Smooth muscle cell of the brain vasculature (primary cell): Measurements from ENCODE around the gene SF3B6.
"Not testable (repeated sequence)": the region's sequence is repeated elsewhere in the genome, so short reads cannot be mapped to it uniquely, and the experiment has no call there.

ENCODE experiments used
- DNase-seq: peaks from one replicate; pipeline ENCODE4 v3.0.0-alpha.2; 2012; ENCODE audit warnings: low read depth, low spot score

SF3B6 gene

DNA sequence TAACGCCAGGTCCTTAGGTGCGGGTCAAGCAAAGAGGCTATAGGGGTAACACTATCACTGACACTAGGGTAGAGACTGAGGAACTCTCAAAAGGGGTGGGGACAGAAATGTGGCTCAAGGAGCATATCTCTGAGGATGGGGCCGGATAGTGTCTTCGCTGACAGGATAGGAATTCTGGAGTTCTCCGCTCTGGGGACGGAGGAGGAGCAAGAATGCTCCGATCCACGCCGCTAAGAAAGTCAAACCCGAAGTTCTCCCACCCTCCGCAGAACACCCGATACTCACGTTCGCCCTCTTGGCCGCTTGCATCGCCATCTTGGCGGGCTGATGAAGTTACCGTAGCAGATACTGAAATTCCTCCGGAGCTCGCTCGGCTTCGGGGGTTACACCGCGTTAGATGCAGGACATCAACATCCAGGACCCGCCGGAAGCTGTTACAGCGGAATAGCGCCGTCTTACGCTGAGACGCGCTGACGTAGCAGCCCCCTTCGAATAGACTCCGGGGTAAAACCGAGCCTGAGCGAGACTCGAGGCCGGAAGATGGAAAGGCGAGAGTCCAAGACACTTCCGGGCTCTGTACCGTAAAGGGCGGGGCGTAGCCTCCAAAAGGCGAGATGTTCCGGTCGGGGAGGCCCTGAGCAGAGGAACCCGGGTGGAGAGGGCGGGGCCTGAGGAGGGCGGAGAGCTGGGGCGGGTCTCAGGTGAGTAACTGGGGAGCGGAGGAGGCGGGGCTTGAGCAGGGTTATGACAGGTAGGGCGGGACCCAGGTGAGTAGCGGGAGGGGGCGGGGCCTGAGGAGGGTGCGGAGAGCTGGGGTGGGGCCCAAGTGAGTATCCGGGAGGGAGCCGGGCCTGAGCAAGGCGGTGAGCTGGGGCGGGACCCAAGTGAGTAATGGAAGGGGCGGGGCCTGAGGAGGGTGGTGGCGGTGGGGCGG lies at the start of gene SF3B6:
TSS of gene SF3B6 (minus strand) at position 412 of the 934 bp plus-strand sequence. CDS start at position 315, 97 bp downstream.
- peak; percentile 98 for DNase-seq

DNA sequence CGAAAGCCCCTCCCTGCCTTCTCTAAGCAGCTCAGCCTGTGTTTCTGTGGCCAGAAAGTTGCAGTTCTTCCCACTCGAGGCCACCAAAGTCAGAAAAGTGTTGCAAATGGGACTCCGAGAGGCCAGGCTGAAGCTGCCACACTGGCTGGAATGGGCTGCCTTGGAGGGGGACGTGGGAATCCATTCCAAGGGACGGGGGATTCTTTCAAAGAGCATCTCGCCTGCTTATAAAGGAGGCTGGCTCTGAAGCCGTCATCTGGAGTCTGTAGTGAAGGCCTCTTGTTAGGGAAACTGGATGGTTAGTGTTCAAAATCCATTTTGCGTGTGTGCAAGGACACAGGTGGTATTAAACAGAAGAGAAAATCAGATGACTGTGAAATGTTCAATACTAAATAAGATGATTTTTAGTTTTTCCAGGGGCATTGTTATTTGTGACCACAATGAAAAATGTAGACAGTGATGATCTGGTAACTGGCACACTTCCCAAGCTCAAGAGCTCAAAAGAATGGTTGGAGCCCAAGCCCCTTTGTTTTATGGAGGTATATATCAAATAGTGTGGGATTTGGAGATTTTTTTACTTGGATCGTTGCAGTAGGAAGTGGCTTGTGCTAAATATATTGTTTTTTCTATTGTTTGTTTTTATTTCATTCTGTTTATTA lies 47.9 kb upstream of the SF3B6 start:
- no peak for DNase-seq

- no peak for DNase-seq
These were observed 47.2 kb upstream of the SF3B6 start, which contains the start of the genes FAM228B and PFN4 for GRCh38 chr2:24123195-24123921. Gene FAM228B (plus strand): TSS chr2:24123469. CDS start chr2:24124362, 893 bp downstream. Gene PFN4 (minus strand): TSS chr2:24123334. CDS start chr2:24122535, 799 bp downstream.

GRCh38 chr2:24122366-24123194 lies 46.5 kb upstream of the SF3B6 start:
- DNase-seq, result no peak

DNA sequence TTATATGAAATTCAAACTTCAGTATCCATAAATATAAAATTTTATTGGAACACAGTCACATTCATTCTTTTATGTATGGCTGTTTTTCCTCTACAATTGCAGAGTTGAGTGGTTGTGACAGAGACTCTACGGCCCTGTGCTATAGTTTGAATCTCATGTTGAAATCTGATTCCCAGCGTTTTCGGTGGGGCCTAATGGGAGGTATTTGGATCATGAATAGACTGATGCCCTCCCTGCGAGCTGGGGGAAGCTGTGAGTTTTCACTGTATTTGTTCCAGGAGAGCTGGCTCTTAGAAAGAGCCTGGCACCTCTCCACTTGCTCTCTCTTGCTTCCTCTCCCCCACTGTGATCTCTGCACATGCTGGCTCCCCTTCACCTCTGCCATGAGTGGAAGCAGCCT lies 45.3 kb upstream of the SF3B6 start:
- DNase-seq, result no peak

- no peak for DNase-seq
These were observed 44.9 kb upstream of the SF3B6 start for GRCh38 chr2:24121066-24121465.

GRCh38 chr2:24117902-24118301 lies 41.8 kb upstream of the SF3B6 start:
- DNase-seq, result no peak

DNA sequence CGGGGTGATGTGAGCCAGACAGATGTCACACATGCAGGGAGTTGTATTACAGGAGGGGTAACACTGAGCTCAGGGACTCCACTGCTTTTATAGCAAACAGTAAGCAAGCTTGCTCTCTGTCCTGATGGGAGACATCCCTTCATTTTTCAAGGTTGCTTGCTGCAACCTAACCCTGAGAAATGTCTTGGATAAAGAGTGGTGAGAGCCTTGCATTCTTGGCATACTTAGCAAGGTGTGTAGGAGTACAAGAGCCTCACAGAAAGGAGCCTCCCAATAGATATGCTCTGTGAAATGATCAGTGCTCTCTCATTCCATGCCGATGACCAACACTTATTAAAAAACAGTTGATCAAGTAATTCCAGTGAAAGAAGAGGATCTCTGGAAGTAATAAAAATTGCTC lies 38.9 kb upstream of the SF3B6 start:
- DNase-seq, result no peak

DNA sequence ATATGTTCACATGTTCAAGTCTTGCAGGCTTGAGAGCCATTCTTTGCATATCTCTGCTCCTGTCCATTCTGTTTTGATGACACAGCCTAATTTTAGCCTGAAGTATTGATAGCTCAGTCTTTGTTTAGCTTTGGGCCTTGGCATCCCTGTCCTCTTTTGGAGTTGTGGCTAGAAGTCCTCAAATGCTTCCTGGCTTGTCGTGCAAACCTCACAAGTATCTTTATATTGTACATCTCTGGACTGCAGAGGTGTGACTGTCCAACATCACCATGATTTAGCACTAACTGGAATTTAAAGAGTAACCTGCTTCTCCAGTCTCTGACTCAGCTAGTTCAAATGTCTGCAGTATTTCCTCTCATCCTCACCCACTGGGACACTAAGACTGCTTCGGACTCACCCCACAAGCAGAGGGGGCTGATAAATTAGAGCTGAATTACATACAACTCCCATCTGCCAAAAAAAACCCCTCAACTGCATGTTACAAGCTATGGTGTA lies 35.3 kb upstream of the SF3B6 start:
- no peak for DNase-seq

DNA sequence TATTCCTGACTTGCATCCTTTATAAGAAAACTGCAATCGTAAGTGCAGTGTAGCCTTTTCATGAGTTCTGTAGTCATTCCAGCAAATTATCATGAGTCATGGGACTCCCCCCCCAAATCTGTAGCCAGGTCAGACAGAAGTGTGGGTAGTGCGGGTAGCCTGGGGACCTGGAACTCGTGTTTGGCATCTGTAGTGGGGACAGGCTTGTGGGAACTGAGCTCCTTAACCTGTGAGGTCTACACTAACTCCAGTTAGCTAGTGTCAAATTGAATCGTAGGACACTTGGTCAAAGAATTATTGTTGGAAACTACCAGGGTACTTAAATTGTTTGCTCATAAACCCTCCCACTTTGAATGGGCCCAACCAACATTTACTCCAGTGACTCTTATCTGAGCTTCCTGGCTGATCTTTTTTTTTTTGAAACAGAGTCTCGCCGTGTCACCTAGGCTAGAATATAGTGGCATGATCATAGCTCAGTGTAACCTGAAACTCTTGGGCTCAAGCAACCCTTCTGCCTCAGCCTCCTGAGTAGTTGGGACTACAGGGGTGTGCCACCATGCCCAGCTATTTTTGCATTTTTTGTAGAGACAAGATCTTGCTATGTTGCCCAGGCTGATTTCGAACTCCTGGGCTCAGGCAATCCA lies 34.7 kb upstream of the SF3B6 start:
- no peak for DNase-seq

DNA sequence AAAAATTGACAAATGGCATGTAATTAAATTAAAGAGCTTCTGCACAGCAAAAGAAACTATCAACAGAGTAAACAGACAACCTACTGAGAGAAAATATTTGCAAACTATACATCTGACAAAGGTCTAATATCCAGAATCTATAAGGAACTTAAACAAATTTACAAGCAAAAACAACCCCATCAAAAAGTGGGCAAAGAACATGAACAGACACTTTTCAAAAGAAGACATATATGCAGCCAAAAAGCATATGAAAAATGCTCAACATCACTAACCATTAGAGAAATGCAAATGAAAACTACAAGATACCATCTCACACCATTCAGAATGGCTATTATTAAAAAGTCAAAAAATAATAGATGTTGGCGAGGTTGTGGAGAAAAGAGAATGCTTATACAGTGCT lies 33.3 kb upstream of the SF3B6 start:
- not testable (repeated sequence) for DNase-seq

GRCh38 chr2:24107336-24107735 lies 31.2 kb upstream of the SF3B6 start:
- DNase-seq, result no peak

- no peak for DNase-seq
These were observed 30.7 kb upstream of the SF3B6 start for GRCh38 chr2:24106786-24107185.

GRCh38 chr2:24105816-24106215 lies 29.7 kb upstream of the SF3B6 start:
- DNase-seq, result no peak

DNA sequence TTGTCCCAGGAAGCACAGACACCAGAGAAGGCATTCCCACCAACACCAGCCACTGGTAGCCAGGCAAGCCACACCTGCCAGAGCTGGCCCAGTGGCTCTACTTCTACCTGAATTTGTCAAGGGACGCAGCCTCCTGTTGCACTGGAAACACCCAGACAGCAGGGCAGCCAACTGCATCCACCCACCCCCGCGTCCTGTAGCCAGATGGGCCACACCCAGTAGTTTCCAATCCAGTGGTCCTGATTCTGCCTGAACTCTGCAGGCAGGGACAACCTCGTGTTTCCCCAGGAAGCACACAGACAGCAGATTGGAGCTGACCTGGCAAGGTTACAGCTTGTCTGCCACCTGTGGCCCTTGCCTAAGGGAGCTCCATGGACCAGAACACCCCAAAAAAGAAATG lies 28.8 kb upstream of the SF3B6 start:
- no peak for DNase-seq

GRCh38 chr2:24104110-24104650 lies 28.1 kb upstream of the SF3B6 start:
- DNase-seq, result no peak

DNA sequence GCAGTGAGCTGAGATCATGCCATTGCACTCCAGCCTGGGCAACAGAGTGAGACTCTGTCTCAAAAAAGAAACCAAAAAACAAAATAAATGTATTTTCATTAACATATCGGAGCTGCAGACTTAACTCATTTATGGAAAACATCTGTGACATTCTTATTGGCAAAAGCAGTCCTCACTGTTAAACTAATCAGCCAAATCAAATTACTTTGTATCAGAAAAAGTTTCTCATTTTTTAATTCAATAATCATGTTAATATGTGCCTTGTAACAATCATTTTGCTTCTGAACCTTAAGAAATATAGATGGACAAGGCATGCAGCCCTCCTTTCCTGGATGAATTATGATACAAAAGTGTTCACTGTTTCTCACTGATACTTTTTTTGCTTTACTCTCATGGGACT lies 26.6 kb upstream of the SF3B6 start:
- no peak for DNase-seq

GRCh38 chr2:24101992-24102391 lies 25.9 kb upstream of the SF3B6 start:
- DNase-seq, result no peak

DNA sequence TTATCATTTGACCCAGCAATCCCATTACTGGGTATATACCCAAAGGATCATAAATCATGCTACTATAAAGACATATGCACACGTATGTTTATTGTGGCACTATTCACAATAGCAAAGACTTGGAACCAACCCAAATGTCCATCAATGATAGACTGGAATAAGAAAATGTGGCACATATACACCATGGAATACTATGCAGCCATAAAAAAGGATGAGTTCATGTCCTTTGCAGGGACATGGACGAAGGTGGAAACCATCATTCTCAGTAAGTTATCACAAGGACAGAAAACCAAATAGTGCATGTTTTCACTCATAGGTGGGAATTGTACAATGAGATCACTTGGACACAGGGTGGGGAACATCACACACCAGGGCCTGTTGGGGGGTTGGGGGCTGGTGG lies 24.6 kb upstream of the SF3B6 start:
- DNase-seq, result not testable (repeated sequence)

DNA sequence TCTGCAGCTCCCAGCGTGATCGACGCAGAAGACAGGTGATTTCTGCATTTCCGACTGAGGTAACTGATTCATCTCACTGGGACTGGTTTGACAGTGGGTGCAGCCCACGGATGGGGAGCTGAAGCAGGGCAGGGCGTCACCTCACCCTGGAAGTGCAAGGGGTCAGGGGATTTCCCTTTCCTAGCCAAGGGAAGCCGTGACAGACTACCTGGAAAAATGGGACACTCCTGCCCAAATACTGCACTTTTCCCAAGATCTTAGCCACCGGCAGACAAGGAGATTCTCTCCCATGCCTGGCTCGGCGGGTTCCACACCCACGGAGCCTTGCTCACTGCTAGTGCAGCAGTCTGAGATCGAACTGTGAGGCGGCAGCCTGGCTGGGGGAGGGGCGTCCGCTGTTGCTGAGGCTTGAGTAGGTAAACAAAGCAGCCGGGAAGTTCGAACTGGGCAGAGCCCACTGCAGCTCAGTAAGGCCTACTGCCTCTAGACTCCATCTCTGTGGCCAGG lies 19.1 kb upstream of the SF3B6 start:
- not testable (repeated sequence) for DNase-seq
